H1 (cell line): Measurements from ENCODE around the gene HOXA13. TPM values are rescaled to one million over a fixed set of nuclear protein-coding genes. Genes with fewer than 3 reads are reported as not detected.

Source experiments
- CTCF ChIA-PET: fragments of 300-600 bp; sonication (Branson Sonifier 250); formaldehyde crosslinking; loops from one replicate; lab custom pipeline; 2021; ENCODE audit not compliant: partially characterized antibody; lab: Charles Lee
- POLR2A ChIA-PET: fragments of 300-600 bp; sonication (Branson Sonifier 250); formaldehyde crosslinking; loops from one replicate; lab custom pipeline; 2021; ENCODE audit warnings: inconsistent platforms; ENCODE audit not compliant: partially characterized antibody; lab: Charles Lee
- DNase-seq, 2 experiments: peaks; one replicate each; pipeline versions ENCODE4 v3.0.0 to v3.0.0-alpha.2; 2010 to 2022; ENCODE audit warnings: low spot score in 2 of 2, low read depth in 1 of 2, mixed read lengths in 1 of 2
- FAIRE-seq: peaks from 2 replicates; lab custom pipeline; 2011; peaks lifted over from hg19 to GRCh38; lab: Jason Lieb, UNC
- H2AFZ ChIP-seq: 2 replicates; pipeline ENCODE4 v1.8.1; 2012; ENCODE audit warnings: low read length, inconsistent platforms
- H2AK5ac ChIP-seq: 2 replicates; pipeline ENCODE4 v1.6.1; 2013; ENCODE audit warnings: low read depth, low read length
- H2BK120ac ChIP-seq: replicated peaks from 2 replicates; pipeline ENCODE3; 2013; ENCODE audit warnings: low read depth, low read length, inconsistent platforms
- H2BK12ac ChIP-seq: 2 replicates; pipeline ENCODE4 v1.6.1; 2013; ENCODE audit warnings: low read depth, low read length
- H2BK15ac ChIP-seq: 2 replicates; pipeline ENCODE4 v1.6.1; 2013; ENCODE audit warnings: low read length
- H2BK20ac ChIP-seq: 2 replicates; pipeline ENCODE4 v1.6.1; 2013; ENCODE audit warnings: low read length
- H2BK5ac ChIP-seq: 2 replicates; pipeline ENCODE4 v1.6.1; 2013; ENCODE audit warnings: low read depth, low read length
- H3K14ac ChIP-seq: 2 replicates; pipeline ENCODE4 v1.6.1; 2013; ENCODE audit warnings: inconsistent platforms; ENCODE audit not compliant: insufficient read length
- H3K18ac ChIP-seq: 2 replicates; pipeline ENCODE4 v1.6.1; 2013; ENCODE audit warnings: low read length; ENCODE audit errors: extremely low read depth
- H3K23ac ChIP-seq: 2 replicates; pipeline ENCODE4 v1.6.1; 2013; ENCODE audit warnings: inconsistent platforms; ENCODE audit not compliant: insufficient read length
- H3K23me2 ChIP-seq: 2 replicates; pipeline ENCODE4 v1.6.1; 2013; ENCODE audit warnings: low read depth, low read length
- H3K27ac ChIP-seq: 2 replicates; pipeline ENCODE4 v1.6.1; 2011; ENCODE audit warnings: low read depth, low read length, inconsistent platforms
- H3K27me3 ChIP-seq, 4 experiments: replicated peaks in 1 of 4; 1 replicate in 1 of 4; 2 replicates in 3 of 4; pipeline versions ENCODE4 v1.6.1 to v1.8.1; 2011 to 2013; ENCODE audit warnings: low read length in 3 of 4, mild to moderate bottlenecking in 3 of 4, inconsistent platforms in 2 of 4, mixed read lengths in 2 of 4, moderate library complexity in 1 of 4; ENCODE audit not compliant: control insufficient read depth in 3 of 4, insufficient read depth in 3 of 4; ENCODE audit errors: extremely low read depth in 1 of 4
- H3K36me3 ChIP-seq, 4 experiments: 2 replicates each; pipeline versions ENCODE4 v1.6.1 to v1.8.1; 2011 to 2013; ENCODE audit warnings: mild to moderate bottlenecking in 4 of 4, low read length in 3 of 4, moderate library complexity in 2 of 4, control low read depth in 1 of 4, inconsistent platforms in 1 of 4; ENCODE audit not compliant: insufficient read depth in 4 of 4, control insufficient read depth in 2 of 4
- H3K4ac ChIP-seq: replicated peaks from 2 replicates; pipeline ENCODE3; 2013; ENCODE audit warnings: low read length, low read depth, mixed read lengths, inconsistent platforms; ENCODE audit not compliant: insufficient read length
- H3K4me1 ChIP-seq, 4 experiments: replicated peaks in 1 of 4; 1 replicate in 1 of 4; 2 replicates in 3 of 4; pipeline versions ENCODE4 v1.6.1 to v1.8.1; 2011 to 2013; ENCODE audit warnings: low read length in 3 of 4, inconsistent platforms in 2 of 4, mixed read lengths in 1 of 4; ENCODE audit not compliant: insufficient read depth in 4 of 4, control insufficient read depth in 3 of 4
- H3K4me2 ChIP-seq, 2 experiments: 2 replicates each; pipeline versions ENCODE4 v1.6.1 to v1.8.1; 2011 to 2013; ENCODE audit warnings: low read depth in 2 of 2, low read length in 2 of 2, control low read depth in 1 of 2, inconsistent platforms in 1 of 2, mild to moderate bottlenecking in 1 of 2; ENCODE audit not compliant: insufficient read depth in 1 of 2
- H3K4me3 ChIP-seq, 4 experiments: fragments of 200-600, 300-600 bp in 1 of 4; sonication (generic), shearing (Covaris generic), sonication (Bioruptor Twin) in 1 of 4; 2 replicates each; pipeline versions ENCODE4 v1.5.1 to v1.8.1; 2011 to 2016; ENCODE audit warnings: low read length in 4 of 4, low read depth in 3 of 4, control low read depth in 2 of 4, inconsistent platforms in 2 of 4, mild to moderate bottlenecking in 2 of 4, mixed read lengths in 1 of 4, moderate library complexity in 1 of 4; ENCODE audit not compliant: insufficient read depth in 2 of 4; ENCODE audit errors: extremely low read depth in 1 of 4
- H3K56ac ChIP-seq: replicated peaks from 2 replicates; pipeline ENCODE3; 2013; ENCODE audit warnings: low read depth, mild to moderate bottlenecking, mixed read lengths, low read length, inconsistent platforms; ENCODE audit not compliant: insufficient read length
- H3K79me1 ChIP-seq: 2 replicates; pipeline ENCODE4 v1.6.1; 2013; ENCODE audit warnings: low read depth, low read length, control low read depth
- H3K79me2 ChIP-seq, 2 experiments: 2 replicates each; pipeline versions ENCODE4 v1.6.1 to v1.8.1; 2012 to 2013; ENCODE audit warnings: low read length in 2 of 2, mild to moderate bottlenecking in 2 of 2, inconsistent platforms in 1 of 2; ENCODE audit not compliant: insufficient read depth in 2 of 2, control insufficient read depth in 1 of 2
- H3K9ac ChIP-seq, 4 experiments: replicated peaks in 1 of 4; 1 replicate in 1 of 4; 2 replicates in 3 of 4; pipeline versions ENCODE4 v1.6.1 to v1.8.1; 2011 to 2013; ENCODE audit warnings: low read depth in 3 of 4, low read length in 3 of 4, control low read depth in 2 of 4, mild to moderate bottlenecking in 2 of 4, moderate library complexity in 2 of 4, inconsistent platforms in 1 of 4; ENCODE audit errors: extremely low read depth in 1 of 4
- H3K9me3 ChIP-seq, 2 experiments: 2 replicates each; pipeline versions ENCODE4 v1.6.1 to v1.8.1; 2012 to 2013; ENCODE audit warnings: mild to moderate bottlenecking in 2 of 2, moderate library complexity in 2 of 2, control low read depth in 1 of 2, inconsistent platforms in 1 of 2, low read depth in 1 of 2, low read length in 1 of 2, mixed read lengths in 1 of 2; ENCODE audit not compliant: insufficient read depth in 2 of 2
- H4K20me1 ChIP-seq, 2 experiments: replicated peaks in 1 of 2; 2 replicates each; pipeline versions ENCODE3 to v1.8.1; 2011 to 2013; ENCODE audit warnings: inconsistent platforms in 2 of 2, low read length in 2 of 2, mild to moderate bottlenecking in 1 of 2; ENCODE audit not compliant: insufficient read depth in 2 of 2, control insufficient read depth in 1 of 2
- H4K5ac ChIP-seq: 2 replicates; pipeline ENCODE4 v1.6.1; 2013; ENCODE audit warnings: low read length, low read depth, mixed read lengths, inconsistent platforms; ENCODE audit not compliant: insufficient read length
- H4K8ac ChIP-seq: 2 replicates; pipeline ENCODE4 v1.8.0; 2013; ENCODE audit warnings: mild to moderate bottlenecking, moderate library complexity, low read length, inconsistent platforms; ENCODE audit not compliant: insufficient read depth; ENCODE audit errors: extremely low read depth
- H4K91ac ChIP-seq: replicated peaks from 2 replicates; pipeline ENCODE3; 2013; ENCODE audit warnings: low read length, mixed read lengths, inconsistent platforms; ENCODE audit not compliant: insufficient read length
- CBX8 ChIP-seq: fragments of 300-800, 300-1000 bp; sonication (generic); IDR thresholded peaks from 2 replicates; pipeline ENCODE4 v1.7.1; 2016; ENCODE audit warnings: low read depth, low read length, borderline replicate concordance
- GABPA ChIP-seq: IDR thresholded peaks from 2 replicates; pipeline ENCODE4 v1.6.1; 2011; ENCODE audit warnings: mild to moderate bottlenecking, low read length, moderate library complexity, borderline replicate concordance; ENCODE audit not compliant: insufficient read depth
- KDM5A ChIP-seq: fragments of 200-600 bp; IDR thresholded peaks from 2 replicates; pipeline ENCODE4 v1.7.1; 2012; ENCODE audit warnings: mild to moderate bottlenecking, low read length, inconsistent platforms, mixed read lengths
- NRF1 ChIP-seq: IDR thresholded peaks from 2 replicates; pipeline ENCODE4 v1.6.1; 2011; ENCODE audit warnings: mild to moderate bottlenecking, low read depth, low read length, improper control_type of control experiment
- RNF2 ChIP-seq: fragments of 200-900, 300-1000 bp; sonication (generic); IDR thresholded peaks from 2 replicates; pipeline ENCODE4 v1.7.1; 2016; ENCODE audit warnings: borderline replicate concordance, low read depth, mild to moderate bottlenecking, antibody characterized with exemption, low read length; ENCODE audit not compliant: poor library complexity, severe bottlenecking; ENCODE audit errors: missing control alignments
- SP1 ChIP-seq: IDR thresholded peaks from 2 replicates; pipeline ENCODE4 v1.6.1; 2011; ENCODE audit warnings: low read depth, low read length
- SP2 ChIP-seq: IDR thresholded peaks from 2 replicates; pipeline ENCODE4 v1.6.1; 2012; ENCODE audit warnings: mild to moderate bottlenecking, low read length, inconsistent platforms
- SUZ12 ChIP-seq: fragments of 200-600 bp; sonication (generic); IDR thresholded peaks from 2 replicates; pipeline ENCODE4 v1.6.1; 2012; ENCODE audit warnings: mild to moderate bottlenecking, inconsistent platforms, low read length, moderate library complexity, mixed read lengths
- USF2 ChIP-seq: IDR thresholded peaks from 2 replicates; pipeline ENCODE4 v1.6.1; 2011; ENCODE audit warnings: low read length, improper control_type of control experiment
- WGBS, 2 experiments: shearing (Covaris generic) in 1 of 2; methylation state at CpG; one replicate each; pipeline versions ENCODE4 v1.1.6 to v1.1.7; 2013 to 2015; ENCODE audit warnings: low lambda C conversion rate in 2 of 2, mixed read lengths in 2 of 2, inconsistent platforms in 1 of 2, low coverage in 1 of 2, missing lambda C conversion rate in 1 of 2; ENCODE audit not compliant: insufficient replicate concordance in 2 of 2, insufficient coverage in 1 of 2, insufficient read length in 1 of 2; ENCODE audit errors: extremely low coverage in 1 of 2, missing lambda C conversion rate in 1 of 2; 5-methylcytosine and 5-hydroxymethylcytosine counted together
- polyA plus RNA-seq, 7 experiments: library from polyadenylated mRNA; depleted of rRNA in 3 of 7; stranded (reverse) in 5 of 7; unstranded in 2 of 7; fragments of >200 nt in 5 of 7; fragments of 200-250 nt in 2 of 7; gene quantifications; 1 replicate in 5 of 7; 2 replicates in 1 of 7; 4 replicates in 1 of 7; pipeline versions ENCODE4 v1.2.1 to v1.2.3, GENCODE V29; 2011 to 2013; ENCODE audit warnings: missing spikeins in 2 of 7, mixed read lengths in 2 of 7
- total RNA-seq: library from RNA; stranded (reverse); fragmentation: NEBNext Ultra II Directional; extraction: Animal tissue kit (Norgen Biotek cat#: 25700); gene quantifications from 2 replicates; pipeline ENCODE4 v1.2.1, GENCODE V29; 2021

HOXA13 gene
- total and polyA plus RNA-seq, 2 of the 8 experiments (the other 6 are each of a cell fraction or from before 2014, with no cell fraction given), result not detected

- no peak overlapping the region for H2AFZ ChIP-seq
- peak overlapping the region; percentile 75 for H2BK12ac ChIP-seq
- peak overlapping the region; percentile 41; the same call in 1 of the 2 replicates for H4K8ac ChIP-seq
- H3K36me3 ChIP-seq, result peaks cover 0 to 7% (median 0%) of the 10 kb centered on the region in 4 experiments; a peak in 1 of 8 replicates
- no peak overlapping the region for H4K91ac ChIP-seq
- no peak overlapping the region for H2BK120ac ChIP-seq
- H4K20me1 ChIP-seq, result peaks cover 37 to 61% of the 10 kb centered on the region in 2 experiments
- H3K18ac ChIP-seq, result 0 out of 2 replicates have a peak overlapping the region, but pooled peaks have one; percentile 38
- no peak overlapping the region for H3K4me3 ChIP-seq
- peaks cover 0 to 27% (median 16%) of the 10 kb centered on the region in 4 experiments; a peak in 6 of 7 replicates for H3K4me1 ChIP-seq
- peaks cover 97 to 100% (median 99%) of the 10 kb centered on the region in 4 experiments for H3K27me3 ChIP-seq
- POLR2A ChIA-PET, result interaction anchor here (0.7 kb wide), 1 partner anchor 25 kb away, joined by 3 read pairs; no protein-coding TSS in a partner anchor
- 0 out of 2 replicates have a peak overlapping the region, but pooled peaks have one; percentile 81 for H2BK15ac ChIP-seq
- H3K23ac ChIP-seq, result no peak overlapping the region
- CTCF ChIA-PET, result interaction anchor here (0.8 to 9.1 kb wide), 17 partner anchors 8 to 90 kb away, joined by 3 to 64 read pairs (median 4); partner anchors contain the start of genes EVX1, HOXA1 and HOXA5
- no peak overlapping the region for H3K27ac ChIP-seq
- H2BK20ac ChIP-seq, result no peak overlapping the region
- no peaks in the 10 kb centered on the region for H3K79me2 ChIP-seq
- peak in 1 of 2 experiments; percentile 58 for DNase-seq
- no peaks in the 10 kb centered on the region; a peak in 1 of 4 replicates for H3K9me3 ChIP-seq
- H3K14ac ChIP-seq, result no peak overlapping the region
- FAIRE-seq, result no peak
- no peak overlapping the region for H2BK5ac ChIP-seq
- H3K4ac ChIP-seq, result no peak overlapping the region
- no peaks in the 10 kb centered on the region for H3K23me2 ChIP-seq
- H2AK5ac ChIP-seq, result peak overlapping the region; percentile 78; the same call in 1 of the 2 replicates
- 10% methylated on average over 24 of the region's 24 CpGs; no CpG with 5 or more reads in 1 of the 2 experiments for WGBS, 2 experiments
- H4K5ac ChIP-seq, result no peak overlapping the region
- H3K79me1 ChIP-seq, result no peaks in the 10 kb centered on the region
- no peak overlapping the region for H3K9ac ChIP-seq
- no peak overlapping the region for H3K56ac ChIP-seq
- H3K4me2 ChIP-seq, result peak overlapping the region; percentile 33 to 38; a peak in 2 of 4 replicates
- TF ChIP-seq NRF1, result no peak
- TF ChIP-seq SUZ12, result peak; percentile 95
- TF ChIP-seq SP2, result no peak
- TF ChIP-seq GABPA, result 0 out of 2 replicates have a peak, but pooled peaks have one; percentile 32
- TF ChIP-seq USF2, result no peak
- no peak for TF ChIP-seq KDM5A
- peak; percentile 88; the same call in 1 of the 2 replicates for TF ChIP-seq CBX8
- TF ChIP-seq SP1, result peak; percentile 17; the same call in 1 of the 2 replicates
- peak; percentile 90 for TF ChIP-seq RNF2
Observed at GRCh38 chr7:27185854-27186667, 13.8 kb downstream of the HOXA13 start.
